ENCODE results near the gene GALM. TPM values are rescaled to one million over a fixed set of nuclear protein-coding genes. Genes with fewer than 3 reads are reported as not detected.

Gene GALM
- polyA plus RNA-seq, 1 donor from 2014 or later: not detected

- H3K79me2 ChIP-seq (replicated peaks; ENCODE audit: insufficient read depth, low read length): no peaks in the 10 kb centered on the region
- no peak overlapping the region for H3K4me2 ChIP-seq (ENCODE audit: low read length)
- H2AFZ ChIP-seq (ENCODE audit: low read depth, low read length): no peak overlapping the region
- no peaks in the 10 kb centered on the region for H3K9me3 ChIP-seq (ENCODE audit: low read length)
- H3K4me3 ChIP-seq (ENCODE audit: low read length): no peak overlapping the region
- no peaks in the 10 kb centered on the region for H3F3A ChIP-seq (ENCODE audit: insufficient read depth, low read length, poor library complexity, severe bottlenecking)
- no peaks in the 10 kb centered on the region for H3K9me2 ChIP-seq (ENCODE audit: insufficient read depth, low read length)
- no peak for TF ChIP-seq TAF1 (IDR thresholded peaks at IDR 0.05; ENCODE audit: low read depth)
- no peak for TF ChIP-seq EZH2 (IDR thresholded peaks at IDR 0.05; ENCODE audit: borderline replicate concordance, insufficient read depth, low read length, poor library complexity, severe bottlenecking)
- no peaks in the 10 kb centered on the region for H4K20me1 ChIP-seq (ENCODE audit: insufficient read depth)
- no peak overlapping the region for H3K27ac ChIP-seq (ENCODE audit: low read length)
- no peaks in the 10 kb centered on the region for H3K27me3 ChIP-seq (ENCODE audit: insufficient read depth, low read depth, low read length)
- H3K9ac ChIP-seq (ENCODE audit: low read length): no peak overlapping the region
- peaks cover 5% of the 10 kb centered on the region for H3K36me3 ChIP-seq (ENCODE audit: insufficient read depth, low read length)
Measured at GRCh38 chr2:38731684-38732221, 65.8 kb downstream of the GALM start.

- Histone ChIP-seq H3K27ac (ENCODE audit: low read length) (no peak overlapping the region), H3K9ac (ENCODE audit: low read length) (no peak overlapping the region), H2AFZ (ENCODE audit: low read depth, low read length) (no peak overlapping the region), H3K36me3 (ENCODE audit: insufficient read depth, low read length) (peaks cover 12% of the 10 kb centered on the region), H3K9me2 (ENCODE audit: insufficient read depth, low read length) (no peaks in the 10 kb centered on the region), H3K4me2 (ENCODE audit: low read length) (no peak overlapping the region), H3F3A (ENCODE audit: insufficient read depth, low read length, poor library complexity, severe bottlenecking) (no peaks in the 10 kb centered on the region), H3K9me3 (ENCODE audit: low read length) (no peaks in the 10 kb centered on the region), H3K79me2 (replicated peaks; ENCODE audit: insufficient read depth, low read length) (no peaks in the 10 kb centered on the region), H3K4me3 (ENCODE audit: low read length) (no peak overlapping the region), H3K27me3 (ENCODE audit: insufficient read depth, low read depth, low read length) (no peaks in the 10 kb centered on the region), H4K20me1 (ENCODE audit: insufficient read depth) (no peaks in the 10 kb centered on the region)
- TF ChIP-seq RAD21 (conservative IDR thresholded peaks at IDR 0.05) (no peak), EZH2 (IDR thresholded peaks at IDR 0.05; ENCODE audit: borderline replicate concordance, insufficient read depth, low read length, poor library complexity, severe bottlenecking) (no peak), EP300 (conservative IDR thresholded peaks at IDR 0.05; ENCODE audit: poor library complexity, severe bottlenecking) (no peak), REST (IDR thresholded peaks at IDR 0.05; ENCODE audit: borderline replicate concordance) (no peak), CTCF (IDR thresholded peaks at IDR 0.05; ENCODE audit: poor library complexity, severe bottlenecking) (no peak), MXI1 (conservative IDR thresholded peaks at IDR 0.05; ENCODE audit: poor library complexity, severe bottlenecking) (no peak), POLR2AphosphoS5 (IDR thresholded peaks at IDR 0.05) (no peak), TAF1 (IDR thresholded peaks at IDR 0.05; ENCODE audit: low read depth) (no peak), SMC3 (conservative IDR thresholded peaks at IDR 0.05; ENCODE audit: poor library complexity) (no peak)
Measured at GRCh38 chr2:38733300-38733971, 67.5 kb downstream of the GALM start.
